DOHH2 (cell line): ENCODE measurements around the gene NUDC.

Experiments
- H3F3A ChIP-seq: fragments of 200-600 bp; sonication (generic), shearing (Covaris generic); 2 replicates; pipeline ENCODE4 v1.6.0; 2016; ENCODE audit warnings: antibody characterized with exemption, mild to moderate bottlenecking; ENCODE audit not compliant: control insufficient read depth, insufficient read depth
- H3K27ac ChIP-seq: fragments of 200-600 bp; sonication (generic); 2 replicates; pipeline ENCODE4 v1.5.1; 2014; ENCODE audit warnings: low read depth, mild to moderate bottlenecking, low read length, moderate library complexity
- H3K27me3 ChIP-seq: fragments of 200-600 bp; sonication (generic); 2 replicates; pipeline ENCODE4 v1.6.1; 2014; ENCODE audit warnings: mild to moderate bottlenecking, low read length, mixed read lengths; ENCODE audit not compliant: control insufficient read depth
- H3K36me3 ChIP-seq: fragments of 200-600 bp; sonication (generic); 2 replicates; pipeline ENCODE4 v1.6.1; 2014; ENCODE audit warnings: mild to moderate bottlenecking, low read length, moderate library complexity, mixed read lengths; ENCODE audit not compliant: control insufficient read depth
- H3K4me1 ChIP-seq: fragments of 200-600 bp; sonication (generic); 2 replicates; pipeline ENCODE4 v1.6.1; 2014; ENCODE audit warnings: mild to moderate bottlenecking, low read length, mixed read lengths; ENCODE audit not compliant: control insufficient read depth
- H3K4me2 ChIP-seq: fragments of 200-600 bp; sonication (generic); 2 replicates; pipeline ENCODE4 v1.6.0; 2014; ENCODE audit warnings: mild to moderate bottlenecking, low read length, moderate library complexity
- H3K4me3 ChIP-seq: fragments of 200-600 bp; sonication (generic); 2 replicates; pipeline ENCODE4 v1.5.1; 2014; ENCODE audit warnings: mild to moderate bottlenecking, low read length, mixed read lengths
- H3K79me2 ChIP-seq: fragments of 200-600 bp; sonication (generic); 2 replicates; pipeline ENCODE4 v1.6.1; 2014; ENCODE audit warnings: mild to moderate bottlenecking, low read length, mixed read lengths; ENCODE audit not compliant: control insufficient read depth
- H3K9me2 ChIP-seq: fragments of 200-600 bp; sonication (generic); replicated peaks from 2 replicates; pipeline ENCODE4 v1.6.1; 2014; ENCODE audit warnings: mild to moderate bottlenecking, low read length, mixed read lengths; ENCODE audit not compliant: control insufficient read depth
- H3K9me3 ChIP-seq: fragments of 200-600 bp; sonication (generic); 2 replicates; pipeline ENCODE4 v1.6.1; 2014; ENCODE audit warnings: antibody characterized with exemption, low read length, mixed read lengths; ENCODE audit not compliant: control insufficient read depth, insufficient read depth
- H4K20me1 ChIP-seq: fragments of 200-600 bp; sonication (generic); 2 replicates; pipeline ENCODE4 v1.6.0; 2014; ENCODE audit warnings: low read depth, mild to moderate bottlenecking, antibody characterized with exemption, low read length, moderate library complexity; ENCODE audit not compliant: control insufficient read depth, insufficient read depth
- CTCF ChIP-seq: fragments of 200-600 bp; sonication (generic); IDR thresholded peaks from one replicate; pipeline ENCODE4 v1.5.1; 2014; ENCODE audit warnings: antibody characterized with exemption, mild to moderate bottlenecking, low read depth, low read length; ENCODE audit not compliant: poor library complexity, severe bottlenecking
- EZH2phosphoT487 ChIP-seq: fragments of 200-600 bp; sonication (generic); IDR thresholded peaks from 2 replicates; pipeline ENCODE4 v1.6.1; 2017; ENCODE audit warnings: borderline replicate concordance, mild to moderate bottlenecking, antibody characterized with exemption, low read length, moderate library complexity, mixed read lengths

Gene NUDC

GRCh38 chr1:26960625-26960966, 39.1 kb downstream of the NUDC start:
- TF ChIP-seq CTCF = no peak
- 0 out of 2 replicates have a peak, but pooled peaks have one; percentile 51 for TF ChIP-seq EZH2phosphoT487

GRCh38 chr1:26961826-26962225, 40.3 kb downstream of the NUDC start:
- Histone ChIP-seq H3K4me3 (no peak overlapping the region), H4K20me1 (no peaks in the 10 kb centered on the region), H3F3A (peaks cover 15% of the 10 kb centered on the region), H3K27ac (no peak overlapping the region), H3K79me2 (no peaks in the 10 kb centered on the region), H3K27me3 (peaks cover 23% of the 10 kb centered on the region), H3K9me2 (no peaks in the 10 kb centered on the region), H3K36me3 (no peaks in the 10 kb centered on the region), H3K4me1 (peaks cover 16% of the 10 kb centered on the region), H3K4me2 (no peak overlapping the region), H3K9me3 (no peaks in the 10 kb centered on the region)
- TF ChIP-seq CTCF (no peak), EZH2phosphoT487 (no peak)

More at GRCh38 chr1:26960625-26960966, 39.1 kb downstream of the NUDC start:
- Histone ChIP-seq H3K4me3 (peak overlapping the region; percentile 82), H3K9me2 (no peaks in the 10 kb centered on the region), H3K9me3 (no peaks in the 10 kb centered on the region), H3K4me1 (peaks cover 16% of the 10 kb centered on the region), H3K4me2 (peak overlapping the region; percentile 58), H4K20me1 (no peaks in the 10 kb centered on the region), H3K27ac (no peak overlapping the region), H3K79me2 (no peaks in the 10 kb centered on the region), H3K27me3 (peaks cover 23% of the 10 kb centered on the region), H3F3A (peaks cover 15% of the 10 kb centered on the region), H3K36me3 (no peaks in the 10 kb centered on the region)

GRCh38 chr1:26965213-26965612, 43.7 kb downstream of the NUDC start:
- Histone ChIP-seq H3K9me2 (no peaks in the 10 kb centered on the region), H4K20me1 (no peaks in the 10 kb centered on the region), H3K4me2 (no peak overlapping the region), H3K79me2 (no peaks in the 10 kb centered on the region), H3F3A (peaks cover 15% of the 10 kb centered on the region), H3K9me3 (no peaks in the 10 kb centered on the region), H3K4me1 (peaks cover 5% of the 10 kb centered on the region), H3K27me3 (peaks cover 18% of the 10 kb centered on the region), H3K27ac (no peak overlapping the region), H3K36me3 (no peaks in the 10 kb centered on the region), H3K4me3 (no peak overlapping the region)
- TF ChIP-seq EZH2phosphoT487 (no peak), CTCF (no peak)

GRCh38 chr1:26965628-26966027, 44.1 kb downstream of the NUDC start:
- Histone ChIP-seq H3K27me3 (peaks cover 14% of the 10 kb centered on the region), H3K36me3 (no peaks in the 10 kb centered on the region), H3K9me2 (no peaks in the 10 kb centered on the region), H3K79me2 (no peaks in the 10 kb centered on the region), H3F3A (peaks cover 13% of the 10 kb centered on the region), H4K20me1 (no peaks in the 10 kb centered on the region), H3K4me2 (no peak overlapping the region), H3K4me3 (no peak overlapping the region), H3K9me3 (no peaks in the 10 kb centered on the region), H3K27ac (no peak overlapping the region), H3K4me1 (peaks cover 1% of the 10 kb centered on the region)
- TF ChIP-seq CTCF = no peak
- no peak for TF ChIP-seq EZH2phosphoT487
